HepG2 (cell line): ENCODE results near the gene PODN. TPM values are rescaled to one million over a fixed set of nuclear protein-coding genes. Genes with fewer than 3 reads are reported as not detected.

Experiments
- BCL3 ChIP-seq: sonication (generic); formaldehyde crosslinking; IDR thresholded peaks from 2 replicates; pipeline ENCODE4 v1.5.1; 2020; ENCODE audit warnings: mild to moderate bottlenecking, missing genetic modification reagents, moderate library complexity
- EP300 ChIP-seq, 3 experiments: sonication (generic) in 1 of 3; formaldehyde crosslinking in 1 of 3; IDR thresholded peaks; 2 replicates each; pipeline versions ENCODE4 v1.5.1 to v1.6.1; 2011 to 2020; ENCODE audit warnings: low read depth in 2 of 3, low read length in 2 of 3, borderline replicate concordance in 1 of 3, improper control_type of control experiment in 1 of 3, mild to moderate bottlenecking in 1 of 3, missing genetic modification reagents in 1 of 3, moderate library complexity in 1 of 3
- GATAD2A ChIP-seq: IDR thresholded peaks from 2 replicates; pipeline ENCODE4 v1.6.1; 2016
- MTA3 ChIP-seq: sonication (generic); formaldehyde crosslinking; IDR thresholded peaks from 2 replicates; pipeline ENCODE4 v1.4.0; 2020; ENCODE audit warnings: missing genetic modification reagents
- NFIC ChIP-seq: IDR thresholded peaks from 2 replicates; pipeline ENCODE4 v1.6.1; 2012; ENCODE audit warnings: mild to moderate bottlenecking, low read length, inconsistent platforms
- PPARG ChIP-seq: conservative IDR thresholded peaks from 2 replicates; pipeline ENCODE4 v1.6.1; 2016; ENCODE audit warnings: missing biosample characterization, missing genetic modification reagents
- RBFOX2 ChIP-seq: fragments of 200-400 bp; formaldehyde crosslinking; IDR thresholded peaks from 2 replicates; pipeline ENCODE4 v1.6.1; 2017; ENCODE audit warnings: low read depth, mild to moderate bottlenecking, low read length
- TARDBP ChIP-seq: sonication (generic); formaldehyde crosslinking; IDR thresholded peaks from 2 replicates; pipeline ENCODE4 v1.8.0; 2022; ENCODE audit warnings: mild to moderate bottlenecking, missing genetic modification reagents
- TBP ChIP-seq: sonication (generic); formaldehyde crosslinking; IDR thresholded peaks from 2 replicates; pipeline ENCODE4 v1.5.0; 2020; ENCODE audit warnings: missing genetic modification reagents
- TFDP1 ChIP-seq: IDR thresholded peaks from 2 replicates; pipeline ENCODE4 v1.6.1; 2016; ENCODE audit warnings: missing compliant biosample characterization, missing genetic modification reagents, borderline replicate concordance
- XBP1 ChIP-seq: sonication (generic); formaldehyde crosslinking; IDR thresholded peaks from 2 replicates; pipeline ENCODE4 v1.5.0; 2020; ENCODE audit warnings: missing genetic modification reagents
- ZMAT3 ChIP-seq: sonication (generic); formaldehyde crosslinking; conservative IDR thresholded peaks from 2 replicates; pipeline ENCODE4 v1.7.0; 2021; ENCODE audit warnings: missing genetic modification reagents
- ZNF230 ChIP-seq: sonication (generic); formaldehyde crosslinking; IDR thresholded peaks from 2 replicates; pipeline ENCODE4 v1.4.0; 2020; ENCODE audit warnings: mild to moderate bottlenecking, missing genetic modification reagents
- ZNF292 ChIP-seq: sonication (generic); formaldehyde crosslinking; IDR thresholded peaks from 2 replicates; pipeline ENCODE4 v1.8.1; 2022; ENCODE audit warnings: mild to moderate bottlenecking, low read depth, missing genetic modification reagents, borderline replicate concordance
- ZNF33B ChIP-seq: sonication (generic); formaldehyde crosslinking; IDR thresholded peaks from 2 replicates; pipeline ENCODE4 v1.5.1; 2020; ENCODE audit warnings: mild to moderate bottlenecking, missing genetic modification reagents
- ZNF609 ChIP-seq: sonication (generic); formaldehyde crosslinking; IDR thresholded peaks from 2 replicates; pipeline ENCODE4 v1.4.0; 2020; ENCODE audit warnings: mild to moderate bottlenecking, missing genetic modification reagents, borderline replicate concordance
- ZNF710 ChIP-seq: sonication (generic); formaldehyde crosslinking; IDR thresholded peaks from 2 replicates; pipeline ENCODE4 v1.5.0; 2020; ENCODE audit warnings: mild to moderate bottlenecking, missing genetic modification reagents, borderline replicate concordance
- ZNF761 ChIP-seq: sonication (generic); formaldehyde crosslinking; conservative IDR thresholded peaks from 2 replicates; pipeline ENCODE4 v1.4.0; 2020; ENCODE audit warnings: mild to moderate bottlenecking, missing genetic modification reagents
- polyA plus RNA-seq, 8 experiments: library from polyadenylated mRNA; depleted of rRNA in 3 of 8; stranded (reverse) in 7 of 8; unstranded in 1 of 8; fragments of >200 nt; fragmentation: Illumina TruSeq in 4 of 8; extraction: Trizol in 4 of 8; gene quantifications; 2 replicates each; pipeline versions ENCODE4 v1.2.1 to v1.2.3, GENCODE V29; 2011 to 2016; ENCODE audit warnings: low read depth in 4 of 8, missing spikeins in 1 of 8, mixed read lengths in 1 of 8; ENCODE audit not compliant: insufficient read depth in 1 of 8
- total RNA-seq, 5 experiments: library from RNA; depleted of rRNA; stranded (reverse); fragments of >200 nt; fragmentation: Illumina TruSeq; extraction: Trizol; gene quantifications; 2 replicates each; pipeline ENCODE4 v1.2.3, GENCODE V29; 2016; ENCODE audit warnings: low read depth in 1 of 5
- TF ChIP-seq, protein P1 (sequence below): IDR thresholded peaks from 2 replicates; pipeline ENCODE4 v1.6.1; 2016

The PODN gene
- total and polyA plus RNA-seq, 2 of the 13 experiments (the other 11 are each of a cell fraction or from before 2014, with no cell fraction given): 0.13 TPM; not detected in 1

- TF ChIP-seq ZNF761 (CRISPR knock-in tag): 0 out of 2 replicates have a peak, but pooled peaks have one; percentile 30
- no peak for TF ChIP-seq TBP (CRISPR knock-in tag)
- peak; percentile 87 for TF ChIP-seq TARDBP (CRISPR knock-in tag)
- 0 out of 2 replicates have a peak, but pooled peaks have one; percentile 35 for TF ChIP-seq ZNF292 (CRISPR knock-in tag)
- peak; percentile 93 for TF ChIP-seq GATAD2A (CRISPR knock-in tag)
- TF ChIP-seq PPARG (CRISPR knock-in tag): peak; percentile 93
- TF ChIP-seq BCL3: 0 out of 2 replicates have a peak, but pooled peaks have one; percentile 38
- peak in 1 of 2 experiments; percentile 96; a peak in 2 of 4 replicates for TF ChIP-seq EP300 (IDR thresholded peaks at IDR 0.05; ENCODE audit: low read depth in 2 of 2, low read length in 2 of 2)
- peak; percentile 83; the same call in 1 of the 2 replicates for TF ChIP-seq EP300 (CRISPR knock-in tag; IDR thresholded peaks at IDR 0.05; ENCODE audit: borderline replicate concordance)
- 0 out of 2 replicates have a peak, but pooled peaks have one; percentile 54 for TF ChIP-seq ZMAT3 (CRISPR knock-in tag)
- TF ChIP-seq, protein P1, sequence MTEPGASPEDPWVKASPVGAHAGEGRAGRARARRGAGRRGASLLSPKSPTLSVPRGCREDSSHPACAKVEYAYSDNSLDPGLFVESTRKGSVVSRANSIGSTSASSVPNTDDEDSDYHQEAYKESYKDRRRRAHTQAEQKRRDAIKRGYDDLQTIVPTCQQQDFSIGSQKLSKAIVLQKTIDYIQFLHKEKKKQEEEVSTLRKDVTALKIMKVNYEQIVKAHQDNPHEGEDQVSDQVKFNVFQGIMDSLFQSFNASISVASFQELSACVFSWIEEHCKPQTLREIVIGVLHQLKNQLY (CRISPR knock-in tag): peak; percentile 83
- TF ChIP-seq TFDP1 (CRISPR knock-in tag): peak; percentile 46; the same call in 1 of the 2 replicates
- TF ChIP-seq ZNF710 (CRISPR knock-in tag): peak; percentile 87; the same call in 1 of the 2 replicates
- no peak for TF ChIP-seq XBP1 (CRISPR knock-in tag)
- no peak for TF ChIP-seq MTA3 (CRISPR knock-in tag)
- TF ChIP-seq NFIC: peak; percentile 94
- TF ChIP-seq ZNF609 (CRISPR knock-in tag): peak; percentile 99
- no peak for TF ChIP-seq RBFOX2
- no peak for TF ChIP-seq ZNF230 (CRISPR knock-in tag)
- TF ChIP-seq ZNF33B (CRISPR knock-in tag): no peak
Measured at GRCh38 chr1:53107570-53108322, 45.7 kb downstream of the PODN start (continued).
